Smooth muscle cell (in vitro differentiated cells): ENCODE measurements around the gene ARFIP1. TPM values are rescaled to one million over a fixed set of nuclear protein-coding genes. Genes with fewer than 3 reads are reported as not detected.

Experiments
- DNase-seq: peaks from one replicate; lab custom pipeline; 2025; ENCODE audit not compliant: unreplicated experiment; lab: John Stamatoyannopoulos, UW
- H2AFZ ChIP-seq: fragments of 200-600 bp; sonication (generic); 2 replicates; pipeline ENCODE4 v1.6.0; 2016; ENCODE audit warnings: antibody characterized with exemption, low read depth, mild to moderate bottlenecking
- H3F3A ChIP-seq: fragments of 200-600 bp; sonication (generic); 2 replicates; pipeline ENCODE4 v1.6.0; 2017; ENCODE audit warnings: antibody characterized with exemption, low read depth
- H3K27ac ChIP-seq: fragments of 200-600 bp; sonication (generic); 2 replicates; pipeline ENCODE4 v1.5.1; 2016; ENCODE audit warnings: low read depth, mild to moderate bottlenecking
- H3K27me3 ChIP-seq: fragments of 200-600 bp; sonication (generic); 2 replicates; pipeline ENCODE4 v1.6.1; 2016; ENCODE audit warnings: low read depth, mild to moderate bottlenecking
- H3K36me3 ChIP-seq: fragments of 200-600 bp; sonication (generic); 2 replicates; pipeline ENCODE4 v1.5.1; 2016; ENCODE audit warnings: low read depth
- H3K4me1 ChIP-seq: fragments of 200-600 bp; sonication (generic); 2 replicates; pipeline ENCODE4 v1.5.1; 2016; ENCODE audit warnings: low read depth
- H3K4me2 ChIP-seq: fragments of 200-600 bp; sonication (generic); 2 replicates; pipeline ENCODE4 v1.6.0; 2016; ENCODE audit warnings: mild to moderate bottlenecking
- H3K4me3 ChIP-seq: fragments of 200-600 bp; sonication (generic); 2 replicates; pipeline ENCODE4 v1.5.1; 2016; ENCODE audit warnings: mild to moderate bottlenecking
- H3K79me2 ChIP-seq: fragments of 200-600 bp; sonication (generic); 2 replicates; pipeline ENCODE4 v1.6.0; 2016; ENCODE audit warnings: low read depth, mild to moderate bottlenecking
- H3K9ac ChIP-seq: fragments of 200-600 bp; sonication (generic); 2 replicates; pipeline ENCODE4 v1.6.0; 2016; ENCODE audit warnings: low read depth
- H3K9me3 ChIP-seq: fragments of 200-600 bp; sonication (generic); replicated peaks from 2 replicates; pipeline ENCODE4 v1.5.1; 2016; ENCODE audit warnings: low read depth
- H4K20me1 ChIP-seq: fragments of 200-600 bp; sonication (generic); 2 replicates; pipeline ENCODE4 v1.6.0; 2016; ENCODE audit warnings: low read depth
- WGBS: methylation state at CpG from one replicate; pipeline ENCODE4 v1.1.7; 2016; ENCODE audit warnings: low lambda C conversion rate; 5-methylcytosine and 5-hydroxymethylcytosine counted together
- polyA plus RNA-seq: library from polyadenylated mRNA; unstranded; fragments of >200 nt; fragmentation: Nextera tagmentation; extraction: Ambion mirVana; gene quantifications from 2 replicates; pipeline ENCODE4 v1.2.1, GENCODE V29; 2016
- total RNA-seq: library from RNA; depleted of rRNA; stranded (reverse); fragments of >200 nt; gene quantifications from 2 replicates; pipeline ENCODE4 v1.2.3, GENCODE V29; 2014
- TF ChIP-seq, protein P1 (sequence below): fragments of 200-600 bp; sonication (generic); IDR thresholded peaks from 2 replicates; pipeline ENCODE4 v1.5.1; 2017; ENCODE audit warnings: borderline replicate concordance, mild to moderate bottlenecking, antibody characterized with exemption; ENCODE audit not compliant: insufficient read depth, poor library complexity, severe bottlenecking

Gene ARFIP1
- total and polyA plus RNA-seq, 2 experiments from 2014 or later: 21.3 to 37.7 TPM

DNA sequence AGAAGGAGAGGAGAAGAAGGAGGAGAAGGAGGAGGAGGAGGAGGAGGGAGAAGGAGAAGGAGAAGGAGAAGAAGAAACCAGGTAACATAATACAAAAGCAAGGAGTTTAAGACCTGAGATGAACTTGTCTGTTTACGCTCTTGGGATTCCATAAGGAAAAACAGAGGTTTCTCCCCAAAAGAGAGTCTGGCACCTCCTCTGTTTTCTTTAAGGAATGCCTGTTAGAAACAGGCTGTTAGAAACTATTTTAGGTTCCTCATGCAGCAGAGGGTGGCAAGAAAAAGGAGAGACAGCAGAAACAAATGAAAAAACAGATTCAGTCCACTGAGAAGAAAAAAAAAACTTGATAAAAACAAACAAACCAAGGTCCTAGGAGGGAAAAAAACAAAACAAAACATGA lies 146.1 kb downstream of the ARFIP1 start:
- Histone ChIP-seq H3K9me3 (no peaks in the 10 kb centered on the region), H2AFZ (no peak overlapping the region), H3K4me1 (no peaks in the 10 kb centered on the region), H3K4me2 (no peak overlapping the region), H3F3A (no peaks in the 10 kb centered on the region), H3K36me3 (no peaks in the 10 kb centered on the region), H3K4me3 (no peak overlapping the region), H3K27me3 (no peaks in the 10 kb centered on the region), H4K20me1 (no peaks in the 10 kb centered on the region), H3K79me2 (no peaks in the 10 kb centered on the region), H3K9ac (no peak overlapping the region), H3K27ac (no peak overlapping the region)
- TF ChIP-seq, protein P1, sequence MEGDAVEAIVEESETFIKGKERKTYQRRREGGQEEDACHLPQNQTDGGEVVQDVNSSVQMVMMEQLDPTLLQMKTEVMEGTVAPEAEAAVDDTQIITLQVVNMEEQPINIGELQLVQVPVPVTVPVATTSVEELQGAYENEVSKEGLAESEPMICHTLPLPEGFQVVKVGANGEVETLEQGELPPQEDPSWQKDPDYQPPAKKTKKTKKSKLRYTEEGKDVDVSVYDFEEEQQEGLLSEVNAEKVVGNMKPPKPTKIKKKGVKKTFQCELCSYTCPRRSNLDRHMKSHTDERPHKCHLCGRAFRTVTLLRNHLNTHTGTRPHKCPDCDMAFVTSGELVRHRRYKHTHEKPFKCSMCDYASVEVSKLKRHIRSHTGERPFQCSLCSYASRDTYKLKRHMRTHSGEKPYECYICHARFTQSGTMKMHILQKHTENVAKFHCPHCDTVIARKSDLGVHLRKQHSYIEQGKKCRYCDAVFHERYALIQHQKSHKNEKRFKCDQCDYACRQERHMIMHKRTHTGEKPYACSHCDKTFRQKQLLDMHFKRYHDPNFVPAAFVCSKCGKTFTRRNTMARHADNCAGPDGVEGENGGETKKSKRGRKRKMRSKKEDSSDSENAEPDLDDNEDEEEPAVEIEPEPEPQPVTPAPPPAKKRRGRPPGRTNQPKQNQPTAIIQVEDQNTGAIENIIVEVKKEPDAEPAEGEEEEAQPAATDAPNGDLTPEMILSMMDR: no peak
- WGBS: 100% methylated on average over 1 of the region's 1 CpG
- no peak for DNase-seq

DNA sequence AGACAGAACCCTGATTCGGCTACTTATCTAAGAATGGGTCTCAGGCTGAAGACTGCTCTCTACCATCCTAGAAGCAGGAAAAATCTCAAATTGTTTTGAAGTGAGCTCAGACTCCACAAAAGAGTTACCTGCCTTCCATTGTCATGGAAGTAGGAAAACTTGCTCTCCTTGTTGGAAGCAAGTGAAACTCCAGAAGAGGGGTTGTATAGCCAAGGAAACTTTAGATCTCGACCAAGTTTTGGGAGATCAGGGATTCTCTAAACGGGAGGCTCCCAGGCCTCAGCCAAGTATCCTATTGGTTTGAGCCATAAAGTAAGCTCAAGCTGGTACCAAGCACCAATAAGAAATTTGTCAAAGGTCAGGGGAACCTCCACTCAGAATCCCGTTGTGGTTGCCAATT lies 147.2 kb downstream of the ARFIP1 start:
- Histone ChIP-seq H2AFZ (no peak overlapping the region), H3K9ac (no peak overlapping the region), H3K27ac (no peak overlapping the region), H3K27me3 (no peaks in the 10 kb centered on the region), H3K4me3 (no peak overlapping the region), H3K9me3 (no peaks in the 10 kb centered on the region), H3K4me2 (no peak overlapping the region), H3K4me1 (no peaks in the 10 kb centered on the region), H3F3A (no peaks in the 10 kb centered on the region), H3K79me2 (no peaks in the 10 kb centered on the region), H4K20me1 (no peaks in the 10 kb centered on the region), H3K36me3 (no peaks in the 10 kb centered on the region)
- DNase-seq: no peak
- TF ChIP-seq, protein P1: no peak
- 77% methylated on average over 4 of the region's 4 CpGs for WGBS

DNA sequence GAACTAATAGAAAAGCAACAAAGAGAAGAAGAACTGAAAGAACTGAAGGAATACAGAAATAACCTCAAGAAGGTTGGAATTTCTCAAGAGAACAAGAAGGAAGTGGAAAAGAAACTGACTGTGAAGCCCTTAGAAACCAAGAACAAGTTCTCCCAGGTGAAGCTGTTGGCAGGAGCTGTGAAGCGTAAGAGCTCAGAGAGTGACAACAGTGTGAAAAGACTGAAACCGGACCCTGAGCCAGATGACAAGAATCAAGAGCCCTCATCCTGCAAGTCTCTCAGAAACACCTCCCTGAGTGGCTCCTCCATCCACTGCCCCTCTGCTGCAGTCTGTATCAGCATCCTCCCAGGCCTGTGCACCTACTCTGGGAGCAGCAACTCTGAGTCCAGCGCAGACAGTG lies 148.0 kb downstream of the ARFIP1 start:
- no peaks in the 10 kb centered on the region for H3F3A ChIP-seq
- H3K79me2 ChIP-seq: no peaks in the 10 kb centered on the region
- no peak overlapping the region for H2AFZ ChIP-seq
- no peaks in the 10 kb centered on the region for H3K36me3 ChIP-seq
- H3K27ac ChIP-seq: no peak overlapping the region
- DNase-seq: no peak
- H3K9ac ChIP-seq: no peak overlapping the region
- no peaks in the 10 kb centered on the region for H3K4me1 ChIP-seq
- no peaks in the 10 kb centered on the region for H4K20me1 ChIP-seq
- H3K27me3 ChIP-seq: peaks cover 4% of the 10 kb centered on the region
- H3K4me2 ChIP-seq: no peak overlapping the region
- no peak overlapping the region for H3K4me3 ChIP-seq
- H3K9me3 ChIP-seq: no peaks in the 10 kb centered on the region
- TF ChIP-seq, protein P1: no peak
- 96% methylated on average over 3 of the region's 3 CpGs for WGBS

DNA sequence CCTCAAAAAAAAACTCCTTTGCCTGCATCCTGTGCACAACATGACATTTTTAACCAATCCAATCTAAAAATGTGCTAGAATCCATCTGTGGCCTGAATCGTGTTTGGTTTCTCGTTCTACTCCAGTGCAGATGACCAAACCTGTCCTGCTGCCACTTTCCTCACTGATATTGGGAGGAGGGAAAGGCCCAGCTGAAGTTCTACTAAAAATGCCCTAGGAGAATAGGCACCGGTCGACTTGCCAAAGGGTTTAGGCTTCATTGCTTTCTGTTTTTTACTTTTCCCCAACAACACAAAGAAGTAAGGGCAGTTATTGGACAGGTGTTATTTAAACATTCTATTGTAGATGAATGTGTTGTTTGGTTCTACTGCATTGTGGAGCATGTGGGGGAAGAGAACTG lies 148.5 kb downstream of the ARFIP1 start:
- H3F3A ChIP-seq: no peaks in the 10 kb centered on the region
- no peak overlapping the region for H3K4me2 ChIP-seq
- 96% methylated on average over 4 of the region's 4 CpGs for WGBS
- H4K20me1 ChIP-seq: no peaks in the 10 kb centered on the region
- H3K9me3 ChIP-seq: no peaks in the 10 kb centered on the region
- no peak for DNase-seq
- no peak overlapping the region for H3K27ac ChIP-seq
- TF ChIP-seq, protein P1: no peak
- H3K4me3 ChIP-seq: no peak overlapping the region
- H3K79me2 ChIP-seq: no peaks in the 10 kb centered on the region
- H2AFZ ChIP-seq: no peak overlapping the region
- peaks cover 4% of the 10 kb centered on the region for H3K27me3 ChIP-seq
- no peaks in the 10 kb centered on the region for H3K36me3 ChIP-seq
- no peaks in the 10 kb centered on the region for H3K4me1 ChIP-seq
- no peak overlapping the region for H3K9ac ChIP-seq
